ENCODE results near the gene ABCA4. TPM values are rescaled to one million over a fixed set of nuclear protein-coding genes. Genes with fewer than 3 reads are reported as not detected.

ABCA4 gene
- total RNA-seq, 1 experiment from 2014 or later: 0.09 TPM

DNA sequence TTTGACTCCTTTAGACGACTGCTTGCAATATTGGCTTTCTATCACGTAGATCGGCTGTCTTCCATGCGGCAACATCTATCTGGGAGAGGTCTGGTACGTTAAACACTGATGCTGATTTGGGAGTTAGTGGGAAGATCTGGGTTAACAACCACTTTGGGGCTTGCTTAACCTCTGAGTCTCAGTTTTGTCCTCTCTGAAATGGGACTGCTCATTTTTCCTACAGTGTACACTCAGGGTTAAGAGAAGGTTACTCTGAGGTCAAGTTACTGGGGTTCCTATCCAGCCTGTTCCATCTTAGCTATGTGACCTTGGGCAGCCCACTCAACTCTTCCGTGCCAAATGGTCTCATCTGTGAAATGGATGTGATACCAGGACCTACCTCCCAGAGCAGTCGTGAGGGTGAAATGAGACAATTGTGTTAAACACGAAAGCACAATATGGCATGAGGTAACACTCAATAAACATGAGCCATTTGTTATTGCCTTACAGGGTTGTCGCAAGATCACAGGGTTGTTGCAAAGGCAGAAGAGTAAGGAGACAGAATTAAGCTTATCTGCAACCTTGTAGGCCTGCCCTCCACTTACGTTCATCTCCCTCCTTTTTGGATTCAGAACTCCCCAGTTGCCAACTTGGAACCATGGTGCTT lies 5.6 kb downstream of the ABCA4 start:
- Mint-ChIP-seq H3K36me3 (no peaks in the 10 kb centered on the region), H3K27me3 (ENCODE audit: low read depth) (peaks cover 45% of the 10 kb centered on the region), H3K4me1 (peaks cover 84% of the 10 kb centered on the region), H3K4me3 (no peak overlapping the region), H3K9me3 (no peaks in the 10 kb centered on the region), H3K27ac (no peak overlapping the region)
- TF ChIP-seq GABPB1 (CRISPR knock-in tag; IDR thresholded peaks at IDR 0.05) (peak; percentile 96), IRF2 (CRISPR knock-in tag; IDR thresholded peaks at IDR 0.05; ENCODE audit: borderline replicate concordance, low read depth) (no peak), JAZF1 (CRISPR knock-in tag; IDR thresholded peaks at IDR 0.05) (no peak)
- TF ChIP-seq, protein P1, sequence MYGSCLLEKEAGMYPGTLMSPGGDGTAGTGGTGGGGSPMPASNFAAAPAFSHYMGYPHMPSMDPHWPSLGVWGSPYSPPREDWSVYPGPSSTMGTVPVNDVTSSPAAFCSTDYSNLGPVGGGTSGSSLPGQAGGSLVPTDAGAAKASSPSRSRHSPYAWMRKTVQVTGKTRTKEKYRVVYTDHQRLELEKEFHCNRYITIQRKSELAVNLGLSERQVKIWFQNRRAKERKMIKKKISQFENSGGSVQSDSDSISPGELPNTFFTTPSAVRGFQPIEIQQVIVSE (CRISPR knock-in tag; IDR thresholded peaks at IDR 0.05; ENCODE audit: borderline replicate concordance): no peak
- DNase-seq (ENCODE audit: low spot score): no peak
- CTCF ChIA-PET: no interaction called here
- no peak for ATAC-seq
- POLR2A ChIA-PET: no interaction called here

DNA sequence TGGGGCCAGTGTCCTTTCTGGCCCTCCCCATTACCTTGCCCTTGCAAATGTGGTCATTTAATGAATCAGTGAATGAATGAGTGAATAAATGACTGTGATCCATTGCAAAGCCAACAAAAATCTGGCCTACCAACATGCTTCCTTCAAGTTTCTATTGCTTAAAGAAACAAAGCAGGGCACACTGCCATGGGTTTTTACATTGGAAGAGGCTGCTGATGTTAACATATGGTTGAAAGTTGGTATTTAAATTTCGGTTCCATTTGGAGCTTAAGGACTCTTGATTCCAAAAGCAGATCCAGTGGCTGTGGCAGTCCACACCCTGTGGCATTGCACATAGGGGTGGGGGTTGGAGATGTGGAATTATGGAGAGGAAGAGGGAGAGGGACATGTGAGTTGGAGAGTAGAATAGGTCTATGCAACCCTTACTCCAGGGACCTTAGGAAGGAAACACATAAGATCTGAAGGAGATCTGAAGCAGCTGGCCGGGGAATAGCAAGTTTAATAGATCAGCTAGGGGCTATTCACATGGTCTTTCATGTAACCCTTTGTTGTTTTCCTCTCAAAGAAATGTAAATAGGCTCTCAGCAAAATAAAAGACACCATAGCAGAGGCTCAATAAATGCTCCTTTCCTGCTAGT lies 7.2 kb downstream of the ABCA4 start:
- POLR2A ChIA-PET: no interaction called here
- CTCF ChIA-PET: interaction anchor here (2.0 kb wide), 1 partner anchor 51 kb away, joined by 9 read pairs; no protein-coding TSS in a partner anchor
- H3K9me3 Mint-ChIP-seq: no peaks in the 10 kb centered on the region
- H3K36me3 Mint-ChIP-seq: no peaks in the 10 kb centered on the region
- peak; percentile 44 for ATAC-seq
- no peak for TF ChIP-seq SMAD3 (CRISPR knock-in tag; IDR thresholded peaks at IDR 0.05; ENCODE audit: borderline replicate concordance)
- peak overlapping the region; percentile 44 for H3K4me3 Mint-ChIP-seq
- H3K4me1 Mint-ChIP-seq: peaks cover 67% of the 10 kb centered on the region
- peaks cover 45% of the 10 kb centered on the region for H3K27me3 Mint-ChIP-seq (ENCODE audit: low read depth)
- H3K27ac Mint-ChIP-seq: peak overlapping the region; percentile 64
- DNase-seq (ENCODE audit: low spot score): no peak

DNA sequence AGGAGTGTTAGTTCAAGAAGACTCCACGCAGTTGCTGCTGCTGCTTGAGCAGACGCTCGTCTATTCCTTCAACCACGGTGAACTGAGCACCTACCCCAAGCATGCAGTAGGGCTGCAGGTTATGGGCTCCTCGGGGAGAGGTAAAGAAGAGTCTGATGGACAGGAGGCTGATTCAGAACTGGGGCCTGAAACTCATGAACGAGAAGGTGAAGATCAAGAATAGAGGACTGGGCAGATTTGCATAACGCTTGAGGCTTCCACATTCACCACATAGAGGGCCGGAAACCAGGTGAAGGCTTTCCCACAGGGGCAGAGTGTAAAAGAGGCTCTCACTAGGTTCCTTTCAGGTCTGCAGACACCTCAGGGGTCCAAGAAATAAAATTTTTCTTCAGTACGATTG lies 9.1 kb downstream of the ABCA4 start:
- Mint-ChIP-seq H3K4me1 (peaks cover 52% of the 10 kb centered on the region), H3K36me3 (no peaks in the 10 kb centered on the region)

More for the DNA sequence above, 9.1 kb downstream of the ABCA4 start:
- H3K27ac Mint-ChIP-seq: peak overlapping the region; percentile 42
- ChIA-PET CTCF (no interaction called here), POLR2A (no interaction called here)
- peaks cover 47% of the 10 kb centered on the region for H3K27me3 Mint-ChIP-seq (ENCODE audit: low read depth)
- no peak for DNase-seq (ENCODE audit: low spot score)
- no peaks in the 10 kb centered on the region for H3K9me3 Mint-ChIP-seq
- TF ChIP-seq MXD4 (CRISPR knock-in tag; IDR thresholded peaks at IDR 0.05; ENCODE audit: borderline replicate concordance) (no peak), TCF7 (CRISPR knock-in tag; IDR thresholded peaks at IDR 0.05; ENCODE audit: low read depth) (no peak), NR3C1 (CRISPR knock-in tag; conservative IDR thresholded peaks at IDR 0.05; ENCODE audit: low read depth) (no peak), TEAD4 (CRISPR knock-in tag; IDR thresholded peaks at IDR 0.05) (no peak), JAZF1 (CRISPR knock-in tag; IDR thresholded peaks at IDR 0.05) (no peak), ZNF416 (CRISPR knock-in tag; IDR thresholded peaks at IDR 0.05) (no peak), GRHL2 (CRISPR knock-in tag; IDR thresholded peaks at IDR 0.05; ENCODE audit: insufficient replicate concordance, severe bottlenecking) (no peak), IRF2 (CRISPR knock-in tag; IDR thresholded peaks at IDR 0.05; ENCODE audit: borderline replicate concordance, low read depth) (no peak), FOXP1 (CRISPR knock-in tag; IDR thresholded peaks at IDR 0.05; ENCODE audit: borderline replicate concordance) (no peak), ZNF396 (CRISPR knock-in tag; IDR thresholded peaks at IDR 0.05; ENCODE audit: borderline replicate concordance) (no peak), TP53 (CRISPR knock-in tag; IDR thresholded peaks at IDR 0.05) (no peak)
- TF ChIP-seq, protein P2, sequence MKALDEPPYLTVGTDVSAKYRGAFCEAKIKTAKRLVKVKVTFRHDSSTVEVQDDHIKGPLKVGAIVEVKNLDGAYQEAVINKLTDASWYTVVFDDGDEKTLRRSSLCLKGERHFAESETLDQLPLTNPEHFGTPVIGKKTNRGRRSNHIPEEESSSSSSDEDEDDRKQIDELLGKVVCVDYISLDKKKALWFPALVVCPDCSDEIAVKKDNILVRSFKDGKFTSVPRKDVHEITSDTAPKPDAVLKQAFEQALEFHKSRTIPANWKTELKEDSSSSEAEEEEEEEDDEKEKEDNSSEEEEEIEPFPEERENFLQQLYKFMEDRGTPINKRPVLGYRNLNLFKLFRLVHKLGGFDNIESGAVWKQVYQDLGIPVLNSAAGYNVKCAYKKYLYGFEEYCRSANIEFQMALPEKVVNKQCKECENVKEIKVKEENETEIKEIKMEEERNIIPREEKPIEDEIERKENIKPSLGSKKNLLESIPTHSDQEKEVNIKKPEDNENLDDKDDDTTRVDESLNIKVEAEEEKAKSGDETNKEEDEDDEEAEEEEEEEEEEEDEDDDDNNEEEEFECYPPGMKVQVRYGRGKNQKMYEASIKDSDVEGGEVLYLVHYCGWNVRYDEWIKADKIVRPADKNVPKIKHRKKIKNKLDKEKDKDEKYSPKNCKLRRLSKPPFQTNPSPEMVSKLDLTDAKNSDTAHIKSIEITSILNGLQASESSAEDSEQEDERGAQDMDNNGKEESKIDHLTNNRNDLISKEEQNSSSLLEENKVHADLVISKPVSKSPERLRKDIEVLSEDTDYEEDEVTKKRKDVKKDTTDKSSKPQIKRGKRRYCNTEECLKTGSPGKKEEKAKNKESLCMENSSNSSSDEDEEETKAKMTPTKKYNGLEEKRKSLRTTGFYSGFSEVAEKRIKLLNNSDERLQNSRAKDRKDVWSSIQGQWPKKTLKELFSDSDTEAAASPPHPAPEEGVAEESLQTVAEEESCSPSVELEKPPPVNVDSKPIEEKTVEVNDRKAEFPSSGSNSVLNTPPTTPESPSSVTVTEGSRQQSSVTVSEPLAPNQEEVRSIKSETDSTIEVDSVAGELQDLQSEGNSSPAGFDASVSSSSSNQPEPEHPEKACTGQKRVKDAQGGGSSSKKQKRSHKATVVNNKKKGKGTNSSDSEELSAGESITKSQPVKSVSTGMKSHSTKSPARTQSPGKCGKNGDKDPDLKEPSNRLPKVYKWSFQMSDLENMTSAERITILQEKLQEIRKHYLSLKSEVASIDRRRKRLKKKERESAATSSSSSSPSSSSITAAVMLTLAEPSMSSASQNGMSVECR (CRISPR knock-in tag; IDR thresholded peaks at IDR 0.05; ENCODE audit: borderline replicate concordance): no peak
- TF ChIP-seq, protein P3, sequence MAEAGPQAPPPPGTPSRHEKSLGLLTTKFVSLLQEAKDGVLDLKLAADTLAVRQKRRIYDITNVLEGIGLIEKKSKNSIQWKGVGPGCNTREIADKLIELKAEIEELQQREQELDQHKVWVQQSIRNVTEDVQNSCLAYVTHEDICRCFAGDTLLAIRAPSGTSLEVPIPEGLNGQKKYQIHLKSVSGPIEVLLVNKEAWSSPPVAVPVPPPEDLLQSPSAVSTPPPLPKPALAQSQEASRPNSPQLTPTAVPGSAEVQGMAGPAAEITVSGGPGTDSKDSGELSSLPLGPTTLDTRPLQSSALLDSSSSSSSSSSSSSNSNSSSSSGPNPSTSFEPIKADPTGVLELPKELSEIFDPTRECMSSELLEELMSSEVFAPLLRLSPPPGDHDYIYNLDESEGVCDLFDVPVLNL (CRISPR knock-in tag; IDR thresholded peaks at IDR 0.05; ENCODE audit: borderline replicate concordance, low read depth): no peak
- TF ChIP-seq, protein P4, sequence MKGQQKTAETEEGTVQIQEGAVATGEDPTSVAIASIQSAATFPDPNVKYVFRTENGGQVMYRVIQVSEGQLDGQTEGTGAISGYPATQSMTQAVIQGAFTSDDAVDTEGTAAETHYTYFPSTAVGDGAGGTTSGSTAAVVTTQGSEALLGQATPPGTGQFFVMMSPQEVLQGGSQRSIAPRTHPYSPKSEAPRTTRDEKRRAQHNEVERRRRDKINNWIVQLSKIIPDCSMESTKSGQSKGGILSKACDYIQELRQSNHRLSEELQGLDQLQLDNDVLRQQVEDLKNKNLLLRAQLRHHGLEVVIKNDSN (CRISPR knock-in tag; IDR thresholded peaks at IDR 0.05): no peak
- TF ChIP-seq, protein P5, sequence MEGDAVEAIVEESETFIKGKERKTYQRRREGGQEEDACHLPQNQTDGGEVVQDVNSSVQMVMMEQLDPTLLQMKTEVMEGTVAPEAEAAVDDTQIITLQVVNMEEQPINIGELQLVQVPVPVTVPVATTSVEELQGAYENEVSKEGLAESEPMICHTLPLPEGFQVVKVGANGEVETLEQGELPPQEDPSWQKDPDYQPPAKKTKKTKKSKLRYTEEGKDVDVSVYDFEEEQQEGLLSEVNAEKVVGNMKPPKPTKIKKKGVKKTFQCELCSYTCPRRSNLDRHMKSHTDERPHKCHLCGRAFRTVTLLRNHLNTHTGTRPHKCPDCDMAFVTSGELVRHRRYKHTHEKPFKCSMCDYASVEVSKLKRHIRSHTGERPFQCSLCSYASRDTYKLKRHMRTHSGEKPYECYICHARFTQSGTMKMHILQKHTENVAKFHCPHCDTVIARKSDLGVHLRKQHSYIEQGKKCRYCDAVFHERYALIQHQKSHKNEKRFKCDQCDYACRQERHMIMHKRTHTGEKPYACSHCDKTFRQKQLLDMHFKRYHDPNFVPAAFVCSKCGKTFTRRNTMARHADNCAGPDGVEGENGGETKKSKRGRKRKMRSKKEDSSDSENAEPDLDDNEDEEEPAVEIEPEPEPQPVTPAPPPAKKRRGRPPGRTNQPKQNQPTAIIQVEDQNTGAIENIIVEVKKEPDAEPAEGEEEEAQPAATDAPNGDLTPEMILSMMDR (IDR thresholded peaks at IDR 0.05): no peak
- TF ChIP-seq, protein P6, sequence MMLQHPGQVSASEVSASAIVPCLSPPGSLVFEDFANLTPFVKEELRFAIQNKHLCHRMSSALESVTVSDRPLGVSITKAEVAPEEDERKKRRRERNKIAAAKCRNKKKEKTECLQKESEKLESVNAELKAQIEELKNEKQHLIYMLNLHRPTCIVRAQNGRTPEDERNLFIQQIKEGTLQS (CRISPR knock-in tag; conservative IDR thresholded peaks at IDR 0.05): no peak
- ATAC-seq: peak; percentile 24
- no peak overlapping the region for H3K4me3 Mint-ChIP-seq

All from WTC11 (cell line).